ENCODE measurements around the gene NEDD4.
"Not testable (repeated sequence)": the region's sequence is repeated elsewhere in the genome, so short reads cannot be mapped to it uniquely, and the experiment has no call there.

The NEDD4 gene

GRCh38 chr15:56004281-56004680, 10.9 kb upstream of the NEDD4 start:
- DNase-seq (ENCODE audit: low spot score): not testable (repeated sequence)

GRCh38 chr15:56003777-56004176, 10.4 kb upstream of the NEDD4 start:
- not testable (repeated sequence) for DNase-seq (ENCODE audit: low spot score)

DNA sequence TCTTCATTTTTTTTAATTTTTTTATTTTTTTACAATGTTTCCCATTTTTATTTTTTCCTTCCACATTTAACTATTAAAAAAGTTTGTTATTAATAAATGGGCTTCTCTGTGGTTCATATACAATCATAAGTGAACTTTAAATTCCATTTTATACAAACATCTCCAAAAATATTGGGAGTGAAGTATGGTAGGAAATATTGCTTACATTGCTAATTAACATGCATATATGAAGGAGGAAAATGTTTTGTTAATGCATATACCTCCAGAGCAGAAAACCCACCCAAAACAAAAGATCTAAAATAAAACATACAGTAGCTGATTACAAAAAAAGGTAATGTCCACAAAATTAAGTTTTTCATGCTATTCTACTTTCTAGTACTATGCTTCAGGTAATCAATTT, 9.9 kb upstream of the NEDD4 start:
- DNase-seq (ENCODE audit: low spot score): not testable (repeated sequence)

- DNase-seq (ENCODE audit: low spot score): no peak
These were observed 8.2 kb upstream of the NEDD4 start for GRCh38 chr15:56001471-56002078.

DNA sequence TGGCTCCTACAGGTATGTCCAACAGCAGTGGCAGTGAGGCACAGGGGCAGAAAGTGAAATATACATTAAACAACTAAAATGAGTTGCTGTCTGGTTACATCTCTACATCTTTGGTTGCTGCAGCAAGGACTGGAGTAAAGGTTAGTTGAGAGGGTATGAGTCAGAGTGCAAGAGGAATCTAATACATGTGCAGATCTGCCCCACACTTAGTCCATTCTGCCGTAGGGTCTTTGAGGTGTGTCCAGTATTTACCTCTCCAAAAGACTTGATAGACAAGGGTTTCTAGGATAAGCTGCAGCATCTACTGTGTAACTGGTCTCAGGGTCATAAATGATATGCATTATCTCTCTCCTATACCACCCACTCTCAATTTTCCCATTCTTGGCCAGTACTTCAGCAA, 6.2 kb upstream of the NEDD4 start:
- DNase-seq (ENCODE audit: low spot score): no peak

- DNase-seq (ENCODE audit: low spot score): no peak
These were observed 5.1 kb upstream of the NEDD4 start for GRCh38 chr15:55998478-55998877.

GRCh38 chr15:55993804-55994560, 570 bp upstream of the NEDD4 start:
- no peak for DNase-seq (ENCODE audit: low spot score)

DNA sequence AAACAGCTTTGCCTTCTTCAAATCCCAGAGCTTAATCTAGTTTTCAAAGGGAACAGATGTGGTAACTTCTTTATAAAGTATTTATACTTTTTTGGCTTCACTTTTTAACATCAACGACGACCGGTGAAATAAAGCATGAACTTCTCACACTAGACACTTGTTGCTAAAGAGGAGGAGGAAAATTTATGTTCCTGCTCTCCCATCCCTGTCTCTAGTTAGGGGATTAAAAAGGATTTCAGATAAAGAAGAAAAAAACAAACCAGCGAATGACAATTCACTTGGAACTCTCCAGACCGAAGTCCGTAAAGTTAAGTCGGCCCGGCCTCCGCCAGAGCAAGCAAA, 672 bp downstream of the NEDD4 start:
- DNase-seq (ENCODE audit: low spot score): no peak

GRCh38 chr15:55991802-55992768, 1.3 kb downstream of the NEDD4 start:
- DNase-seq (ENCODE audit: low spot score): no peak

- DNase-seq (ENCODE audit: low spot score): no peak
These were observed 2.4 kb downstream of the NEDD4 start for GRCh38 chr15:55990998-55991397.

- DNase-seq (ENCODE audit: low spot score): no peak
These were observed 2.9 kb downstream of the NEDD4 start for GRCh38 chr15:55990516-55990915.

DNA sequence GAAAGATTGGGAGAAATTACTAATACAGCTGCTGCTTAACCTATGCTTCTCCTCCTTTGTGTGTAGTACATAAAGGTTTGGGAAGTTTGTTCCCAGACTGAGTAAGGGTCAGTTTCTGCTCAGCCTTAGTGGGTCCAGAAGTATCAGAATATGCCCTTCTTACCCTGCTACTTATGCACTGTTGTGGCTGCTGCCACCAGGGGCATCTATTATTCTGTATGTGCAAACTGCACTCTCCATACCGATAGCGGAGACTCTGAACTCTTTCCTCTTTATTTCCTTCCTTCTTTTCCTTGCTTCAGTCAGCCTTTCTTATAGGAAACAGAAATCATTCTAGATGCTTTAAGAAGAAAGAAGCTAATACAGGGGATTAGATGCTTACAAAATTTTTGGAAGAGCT, 4.0 kb downstream of the NEDD4 start:
- DNase-seq (ENCODE audit: low spot score): no peak

- no peak for DNase-seq (ENCODE audit: low spot score)
These were observed 11.7 kb downstream of the NEDD4 start for GRCh38 chr15:55981582-55982249.

- no peak for DNase-seq (ENCODE audit: low spot score)
These were observed 12.9 kb downstream of the NEDD4 start for GRCh38 chr15:55980511-55980910.

- no peak for DNase-seq (ENCODE audit: low spot score)
These were observed 16.2 kb downstream of the NEDD4 start for GRCh38 chr15:55977231-55977630.

- no peak for DNase-seq (ENCODE audit: low spot score)
These were observed 23.1 kb downstream of the NEDD4 start for GRCh38 chr15:55970286-55970685.

GRCh38 chr15:55969582-55969981, 23.8 kb downstream of the NEDD4 start:
- DNase-seq (ENCODE audit: low spot score): no peak

- DNase-seq (ENCODE audit: low spot score): no peak
These were observed 24.5 kb downstream of the NEDD4 start for GRCh38 chr15:55968923-55969322.

DNA sequence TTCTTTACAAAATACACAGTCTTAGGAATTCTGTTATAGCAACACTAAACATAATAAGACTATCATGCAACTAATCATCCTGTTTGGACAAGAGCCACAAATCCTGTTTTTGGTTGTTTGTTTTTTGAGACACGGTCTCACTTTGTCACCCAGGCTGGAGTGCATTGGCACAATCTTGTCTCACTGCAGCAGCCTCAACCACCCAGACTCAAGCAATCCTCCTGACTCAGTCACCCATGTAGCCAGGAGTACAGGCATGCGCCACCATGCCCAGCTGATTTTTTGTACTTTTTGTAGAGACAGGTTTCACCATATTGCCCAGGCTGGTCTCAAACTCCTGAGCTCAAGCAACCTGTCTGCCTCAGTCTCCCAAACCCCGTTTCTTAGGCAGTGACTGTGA, 28.3 kb downstream of the NEDD4 start:
- DNase-seq (ENCODE audit: low spot score): no peak

DNA sequence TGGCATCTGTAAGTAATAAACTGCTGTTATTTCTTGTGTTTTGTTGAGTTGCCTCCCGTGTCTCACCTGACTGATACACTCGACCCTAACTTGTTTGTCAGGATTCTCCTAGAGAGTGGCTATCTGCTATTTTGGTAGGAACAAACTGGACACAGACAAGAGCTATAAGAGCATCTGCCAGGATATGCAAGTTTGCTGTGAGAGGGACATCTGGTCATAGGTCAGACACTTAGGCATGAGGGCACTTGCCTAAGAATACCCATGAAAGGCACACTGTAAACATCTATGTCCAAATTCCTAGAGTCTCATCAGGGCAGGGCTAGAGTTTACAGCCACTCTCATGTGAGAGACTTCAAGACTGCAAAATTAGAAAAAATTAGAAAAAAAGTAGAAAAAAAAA, 32.5 kb downstream of the NEDD4 start:
- no peak for DNase-seq (ENCODE audit: low spot score)

GRCh38 chr15:55959744-55960447, 33.5 kb downstream of the NEDD4 start:
- DNase-seq (ENCODE audit: low spot score): no peak

DNA sequence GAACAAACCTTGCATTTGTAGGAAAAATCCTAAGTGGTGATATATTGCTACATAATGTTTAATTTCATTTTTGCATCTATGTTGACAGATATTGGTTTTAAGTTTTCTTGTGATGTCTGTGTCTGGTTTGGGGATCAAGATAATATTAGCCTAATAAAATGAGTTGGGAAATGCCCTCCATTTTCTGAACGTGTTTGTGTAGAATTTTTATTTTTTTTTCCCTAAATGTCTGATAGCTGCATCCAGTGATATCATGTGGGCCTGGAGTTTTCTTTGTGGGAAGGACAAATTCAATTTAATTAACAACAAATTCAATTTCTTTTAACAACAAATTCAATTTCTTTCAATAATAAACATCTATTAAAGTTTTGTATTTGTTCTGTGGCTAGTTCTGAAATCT, 35.1 kb downstream of the NEDD4 start:
- no peak for DNase-seq (ENCODE audit: low spot score)
